HG03135 (cell line): ENCODE results near the gene UBE2E2.
A peak's percentile ranks its signal among the peaks of the same experiment; 100 is the strongest.

Experiments used
- ATAC-seq: cut with Tn5 transposase; IDR thresholded peaks from one replicate; pipeline ENCODE4 v1.9.1; 2021; ENCODE audit warnings: mild to moderate bottlenecking, moderate library complexity; ENCODE audit not compliant: unreplicated experiment

Gene UBE2E2

GRCh38 chr3:23239211-23240068 lies 36.3 kb downstream of the UBE2E2 start:
- ATAC-seq, result no peak

GRCh38 chr3:23240171-23240785 lies 37.2 kb downstream of the UBE2E2 start:
- ATAC-seq, result no peak

GRCh38 chr3:23241256-23241655 lies 38.1 kb downstream of the UBE2E2 start:
- ATAC-seq, result no peak

- ATAC-seq, result no peak
Measured at GRCh38 chr3:23242106-23242505, 39.0 kb downstream of the UBE2E2 start.

- no peak for ATAC-seq
Measured at GRCh38 chr3:23244324-23245041, 41.4 kb downstream of the UBE2E2 start.

GRCh38 chr3:23246651-23247050 lies 43.5 kb downstream of the UBE2E2 start:
- ATAC-seq, result no peak

GRCh38 chr3:23248594-23249131 lies 45.5 kb downstream of the UBE2E2 start:
- no peak for ATAC-seq

GRCh38 chr3:23249961-23250360 lies 46.8 kb downstream of the UBE2E2 start:
- ATAC-seq, result no peak

GRCh38 chr3:23252122-23252521 lies 49.0 kb downstream of the UBE2E2 start:
- ATAC-seq, result no peak

GRCh38 chr3:23253214-23253613 lies 50.1 kb downstream of the UBE2E2 start:
- peak; percentile 71 for ATAC-seq

- no peak for ATAC-seq
Measured at GRCh38 chr3:23254282-23254681, 51.2 kb downstream of the UBE2E2 start.

- no peak for ATAC-seq
Measured at GRCh38 chr3:23254835-23255234, 51.7 kb downstream of the UBE2E2 start.

- ATAC-seq, result no peak
Measured at GRCh38 chr3:23256741-23257435, 53.8 kb downstream of the UBE2E2 start.

- ATAC-seq, result no peak
Measured at GRCh38 chr3:23258110-23258509, 55.0 kb downstream of the UBE2E2 start.

- ATAC-seq, result no peak
Measured at GRCh38 chr3:23259515-23259914, 56.4 kb downstream of the UBE2E2 start.

- ATAC-seq, result no peak
Measured at GRCh38 chr3:23262766-23263165, 59.6 kb downstream of the UBE2E2 start.

- no peak for ATAC-seq
Measured at GRCh38 chr3:23263796-23264195, 60.7 kb downstream of the UBE2E2 start.

- no peak for ATAC-seq
Measured at GRCh38 chr3:23264413-23264812, 61.3 kb downstream of the UBE2E2 start.

- no peak for ATAC-seq
Measured at GRCh38 chr3:23270423-23270822, 67.3 kb downstream of the UBE2E2 start.

- no peak for ATAC-seq
Measured at GRCh38 chr3:23271876-23272741, 69.0 kb downstream of the UBE2E2 start.
